ENCODE measurements around the gene ST3GAL3.

DNA sequence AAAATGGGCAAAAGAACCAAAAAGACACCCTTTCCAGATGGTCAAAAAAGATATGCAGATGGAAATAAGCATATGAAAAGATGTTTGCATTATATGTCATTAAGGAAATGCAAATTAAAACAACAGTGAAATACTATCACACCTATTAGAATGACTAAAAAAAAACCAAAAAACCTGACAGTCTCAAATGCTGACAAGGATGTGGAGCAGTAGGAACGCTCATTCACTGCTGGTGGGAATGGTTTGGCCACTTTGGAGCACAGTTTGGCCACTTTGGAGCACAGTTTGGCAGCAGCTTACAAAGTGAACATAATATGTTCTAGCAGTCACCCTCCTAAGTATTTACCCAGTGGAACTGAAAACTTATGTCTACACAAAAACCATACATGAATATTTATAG, 121.2 kb downstream of the ST3GAL3 start:
- TF ChIP-seq YY1 (IDR thresholded peaks at IDR 0.05; ENCODE audit: insufficient read depth, insufficient read length), result no peak
- no peak for TF ChIP-seq SUZ12 (IDR thresholded peaks at IDR 0.05; ENCODE audit: extremely low read depth, insufficient read depth, insufficient read length)
- TF ChIP-seq ZNF274 (IDR thresholded peaks at IDR 0.05; ENCODE audit: low read depth, low read length), result no peak

Data from NT2/D1 (cell line).